ENCODE data around the gene SELENOO.

DNA sequence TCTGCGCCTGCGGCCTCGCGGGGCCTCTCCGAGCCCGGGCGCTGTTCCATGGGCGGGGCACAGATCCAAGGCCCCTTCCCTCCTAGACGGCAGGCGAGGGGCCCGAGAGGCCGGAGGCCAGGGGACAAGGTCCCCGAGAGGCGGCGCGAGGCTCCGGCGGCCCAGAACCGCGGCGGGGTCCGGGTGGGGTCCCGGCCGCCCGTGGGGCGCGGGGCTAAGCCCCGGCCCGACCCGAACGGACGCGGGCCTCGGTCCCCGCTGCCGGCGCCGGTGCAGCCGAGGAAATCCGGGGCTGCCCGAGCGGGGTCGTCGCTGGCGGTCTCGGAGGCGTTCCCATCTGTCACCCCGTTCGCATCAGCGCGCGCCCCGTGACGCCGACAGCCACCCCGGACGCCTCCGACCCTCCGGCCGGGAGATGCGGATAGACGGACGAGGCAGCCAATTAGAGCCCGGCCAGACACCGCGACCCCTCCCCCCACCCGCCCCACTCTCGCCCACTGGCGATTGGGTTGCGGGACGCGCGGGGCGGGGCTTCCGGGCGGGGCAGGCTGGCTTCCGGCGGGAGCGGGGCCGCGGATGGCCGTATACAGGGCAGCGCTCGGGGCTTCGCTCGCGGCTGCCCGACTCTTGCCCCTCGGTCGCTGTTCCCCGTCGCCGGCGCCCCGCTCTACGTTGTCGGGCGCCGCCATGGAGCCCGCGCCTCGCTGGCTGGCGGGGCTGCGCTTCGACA is at the start of gene SELENOO:
- TF ChIP-seq, protein P1, sequence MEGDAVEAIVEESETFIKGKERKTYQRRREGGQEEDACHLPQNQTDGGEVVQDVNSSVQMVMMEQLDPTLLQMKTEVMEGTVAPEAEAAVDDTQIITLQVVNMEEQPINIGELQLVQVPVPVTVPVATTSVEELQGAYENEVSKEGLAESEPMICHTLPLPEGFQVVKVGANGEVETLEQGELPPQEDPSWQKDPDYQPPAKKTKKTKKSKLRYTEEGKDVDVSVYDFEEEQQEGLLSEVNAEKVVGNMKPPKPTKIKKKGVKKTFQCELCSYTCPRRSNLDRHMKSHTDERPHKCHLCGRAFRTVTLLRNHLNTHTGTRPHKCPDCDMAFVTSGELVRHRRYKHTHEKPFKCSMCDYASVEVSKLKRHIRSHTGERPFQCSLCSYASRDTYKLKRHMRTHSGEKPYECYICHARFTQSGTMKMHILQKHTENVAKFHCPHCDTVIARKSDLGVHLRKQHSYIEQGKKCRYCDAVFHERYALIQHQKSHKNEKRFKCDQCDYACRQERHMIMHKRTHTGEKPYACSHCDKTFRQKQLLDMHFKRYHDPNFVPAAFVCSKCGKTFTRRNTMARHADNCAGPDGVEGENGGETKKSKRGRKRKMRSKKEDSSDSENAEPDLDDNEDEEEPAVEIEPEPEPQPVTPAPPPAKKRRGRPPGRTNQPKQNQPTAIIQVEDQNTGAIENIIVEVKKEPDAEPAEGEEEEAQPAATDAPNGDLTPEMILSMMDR (conservative IDR thresholded peaks at IDR 0.05), result no peak
- TF ChIP-seq EZH2 (IDR thresholded peaks at IDR 0.05; ENCODE audit: low read depth), result no peak

Data from PC-9 (cell line).